Inflammatory macrophage treated with lipopolysaccharide for 1 hour (primary cell): ENCODE measurements around the gene DPH1.
"Not testable (repeated sequence)": the region's sequence is repeated elsewhere in the genome, so short reads cannot be mapped to it uniquely, and the experiment has no call there.

Source experiments
- DNase-seq, 2 donors: peaks; one replicate each; pipeline ENCODE4 v3.0.0-alpha.2; 2020 to 2022

The DPH1 gene

DNA sequence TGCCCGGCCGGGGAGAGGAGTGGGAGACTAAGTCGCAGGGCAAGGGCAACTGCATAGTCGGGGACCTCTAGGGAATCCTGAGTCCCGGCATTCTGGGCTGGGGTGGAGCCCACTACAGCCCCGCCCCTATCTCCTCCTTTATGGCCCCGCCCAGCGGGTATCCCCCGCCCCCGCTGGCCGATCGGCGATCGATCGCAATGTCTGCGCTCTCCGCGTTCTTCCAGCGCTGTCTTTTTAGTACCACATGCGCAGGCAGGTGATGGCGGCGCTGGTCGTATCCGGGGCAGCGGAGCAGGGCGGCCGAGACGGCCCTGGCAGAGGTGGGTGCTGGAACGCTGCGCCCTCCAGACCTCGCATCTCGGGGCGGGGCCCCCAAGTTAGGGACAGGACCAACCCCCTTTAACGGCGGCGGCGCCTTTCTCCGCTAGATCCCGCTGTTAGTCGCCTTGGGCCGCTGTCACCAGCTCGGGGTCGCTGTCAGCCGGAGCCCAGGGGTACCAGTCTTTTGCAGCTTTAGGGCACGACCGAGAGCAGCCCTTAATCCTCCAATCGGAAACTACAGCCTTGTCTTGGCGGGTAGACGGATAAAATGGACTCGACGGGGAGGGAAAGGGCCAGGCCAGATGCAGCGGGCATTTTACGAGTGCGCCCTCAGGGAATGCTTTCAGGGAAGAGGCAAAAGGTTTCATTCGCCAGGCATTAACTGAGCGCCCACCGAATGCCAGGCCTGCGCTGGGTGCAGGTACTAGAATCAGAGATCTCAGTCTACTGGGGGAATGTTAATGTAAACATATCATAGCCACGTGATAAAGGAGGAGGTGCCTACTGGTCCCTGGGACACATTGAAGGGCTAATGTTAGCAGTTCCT is at the start of gene DPH1:
Gene DPH1 (plus strand): TSS at position 243 of the 868 bp plus-strand sequence. CDS start 17 bp downstream, at position 260.
- DNase-seq: peak; percentile 84 to 94

DNA sequence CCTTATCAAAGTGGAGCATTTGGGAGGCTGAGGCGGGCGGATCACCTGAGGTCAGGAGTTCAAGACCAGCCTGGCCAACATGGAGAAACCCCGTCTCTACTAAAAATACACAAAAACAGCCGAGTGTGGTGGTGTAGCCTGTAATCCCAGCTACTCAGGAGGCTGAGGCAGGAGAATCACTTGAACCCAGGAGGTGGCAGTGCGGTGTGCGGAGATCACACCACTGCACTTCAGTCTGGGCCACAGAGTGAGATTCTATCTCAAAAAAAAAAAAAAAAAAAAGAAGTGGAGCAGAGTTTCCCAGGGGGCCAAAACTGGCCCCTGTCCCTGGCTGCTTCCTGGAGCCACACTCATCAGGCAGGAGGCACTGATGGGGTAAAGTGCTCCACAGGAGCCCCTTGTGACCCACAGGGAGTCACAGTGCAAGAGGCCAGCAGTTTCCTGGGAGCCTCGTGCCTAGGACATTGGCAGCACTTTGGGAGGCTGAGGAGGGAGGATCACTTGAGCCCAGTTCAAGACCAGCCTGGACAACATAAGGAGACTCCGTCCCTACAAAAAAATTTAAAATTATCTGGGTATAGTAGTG is 49.2 kb upstream of the DPH1 start:
- no peak for DNase-seq

DNA sequence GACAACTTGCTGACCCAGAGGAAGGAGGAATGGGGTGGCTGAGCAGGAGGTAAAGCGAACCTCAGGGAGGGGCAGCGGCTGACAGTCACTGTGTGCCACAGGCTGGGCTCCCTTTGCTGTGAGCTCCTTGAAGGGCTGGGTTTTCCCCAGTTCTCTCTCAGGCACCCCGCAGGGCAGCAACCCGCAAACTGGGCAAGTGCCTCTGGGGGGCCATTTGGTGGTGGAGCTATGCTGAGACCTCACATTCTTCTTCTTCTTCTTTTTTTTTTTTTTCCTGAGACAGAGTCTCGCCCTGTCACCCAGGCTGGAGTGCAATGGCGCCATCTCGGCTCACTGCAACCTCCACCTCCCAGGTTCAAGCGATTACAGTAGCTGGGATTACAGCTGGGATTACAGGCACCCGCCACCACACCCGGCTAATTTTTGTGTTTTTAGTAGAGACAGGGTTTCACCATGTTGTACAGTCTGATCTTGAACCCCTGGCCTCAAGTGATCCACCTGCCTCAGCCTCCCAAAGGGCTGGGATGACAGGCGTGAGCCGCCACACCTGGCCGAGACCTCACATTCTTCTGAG is 47.1 kb upstream of the DPH1 start:
- DNase-seq: not testable (repeated sequence)

GRCh38 chr17:1985093-1985492 is 44.9 kb upstream of the DPH1 start:
- DNase-seq: no peak

- DNase-seq: no peak
Measured at GRCh38 chr17:1985686-1986085, 44.3 kb upstream of the DPH1 start.

GRCh38 chr17:1986783-1987451 is 43.0 kb upstream of the DPH1 start:
- no peak for DNase-seq

GRCh38 chr17:1989135-1989534 is 40.8 kb upstream of the DPH1 start:
- DNase-seq: no peak

- no peak for DNase-seq
Measured at GRCh38 chr17:1992541-1992940, 37.4 kb upstream of the DPH1 start.

GRCh38 chr17:1994707-1995106 is 35.2 kb upstream of the DPH1 start:
- DNase-seq: no peak

DNA sequence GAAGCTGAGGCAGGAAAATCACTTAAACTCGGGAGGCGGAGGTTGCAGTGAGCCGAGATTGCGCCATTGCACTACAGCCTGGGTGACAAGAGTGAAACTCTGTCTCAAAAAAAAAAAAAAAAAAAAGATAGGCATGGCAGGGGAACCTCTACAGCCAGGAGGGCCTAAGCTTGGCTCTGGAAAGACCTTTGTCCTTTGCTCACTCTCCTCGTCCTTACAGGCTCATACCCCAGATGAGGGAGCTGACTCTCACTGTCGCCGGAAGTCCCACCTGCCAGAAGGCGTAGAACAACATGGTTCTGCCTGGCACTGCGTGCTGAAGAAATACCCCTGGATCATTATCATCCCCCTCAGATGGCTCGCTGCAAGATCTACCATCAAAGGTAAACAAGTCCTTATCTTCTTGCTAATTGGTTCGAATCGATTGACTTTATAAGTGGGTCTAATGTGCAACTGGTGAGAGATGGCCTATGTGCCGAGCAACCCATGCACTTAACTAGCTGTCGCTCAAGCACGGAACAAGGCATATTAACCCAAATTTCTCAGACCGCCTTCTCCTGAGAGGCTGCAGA is 34.5 kb upstream of the DPH1 start:
- no peak for DNase-seq

DNA sequence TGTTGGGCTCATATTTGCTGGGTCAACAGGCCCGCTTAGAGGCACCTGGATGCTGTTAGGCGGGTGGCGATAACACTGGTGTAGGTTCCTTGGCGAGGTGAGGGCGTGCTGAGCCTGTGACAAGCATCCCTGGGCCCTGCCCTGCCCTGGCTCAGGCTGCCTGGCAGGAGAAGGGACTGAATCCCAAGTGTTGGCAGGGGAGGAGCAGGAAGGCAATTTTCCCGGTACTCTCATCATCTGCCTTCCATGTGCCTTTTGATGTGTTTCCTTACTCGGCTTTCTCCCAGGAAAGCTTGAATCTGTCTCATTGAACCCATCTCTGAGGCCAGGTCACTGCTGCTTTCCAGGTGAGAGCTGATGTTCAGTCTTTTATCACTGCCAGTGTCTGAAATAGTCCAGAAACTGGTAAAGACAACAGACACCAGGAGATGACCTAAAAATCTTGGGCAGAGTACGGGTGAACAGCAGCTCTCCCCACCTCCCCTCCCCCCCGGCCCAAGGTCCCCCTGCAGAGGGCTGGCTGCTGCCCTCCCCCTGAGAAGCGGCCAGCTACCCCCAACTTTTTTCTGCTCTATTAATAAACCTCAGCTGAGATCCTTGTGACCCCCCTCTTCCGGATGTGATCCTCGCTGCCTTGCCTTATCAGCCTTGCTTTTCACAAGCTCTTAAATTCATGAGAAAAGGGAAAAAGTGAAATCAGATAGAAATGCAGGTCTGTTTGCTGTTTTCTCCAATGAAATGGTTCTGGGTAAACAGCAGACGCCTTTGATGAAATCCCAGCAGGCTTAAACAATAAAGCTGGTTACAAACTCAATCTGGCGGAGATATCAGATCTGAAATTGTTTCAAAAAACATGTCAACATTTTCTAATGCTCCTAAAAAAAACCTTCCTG is 33.8 kb upstream of the DPH1 start:
- DNase-seq: no peak

DNA sequence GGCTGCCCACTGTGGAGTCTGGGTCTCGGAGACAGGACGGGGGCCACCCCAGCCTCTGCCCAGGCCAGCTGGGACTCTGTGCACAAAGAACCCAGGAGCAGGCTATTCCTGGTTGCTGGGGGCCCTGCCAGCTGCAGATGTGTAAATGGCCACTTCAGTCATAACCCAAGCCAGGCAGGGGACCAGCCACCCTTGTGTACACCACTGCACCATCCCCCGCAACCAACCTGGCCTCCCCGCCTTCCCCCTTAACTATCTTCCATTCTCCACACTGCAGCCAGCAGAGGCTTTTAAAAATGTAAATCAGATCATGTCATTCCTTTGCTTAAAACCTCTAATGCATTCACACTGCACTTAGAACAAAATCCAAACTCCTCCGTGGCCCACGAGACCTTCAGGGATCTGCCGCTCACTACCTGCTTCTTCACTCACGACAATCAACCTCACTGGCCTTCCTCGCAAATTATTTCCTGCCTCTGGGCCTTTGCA is 33.1 kb upstream of the DPH1 start:
- DNase-seq: no peak

- DNase-seq: no peak
Measured at GRCh38 chr17:1997289-1997926, 32.5 kb upstream of the DPH1 start.

DNA sequence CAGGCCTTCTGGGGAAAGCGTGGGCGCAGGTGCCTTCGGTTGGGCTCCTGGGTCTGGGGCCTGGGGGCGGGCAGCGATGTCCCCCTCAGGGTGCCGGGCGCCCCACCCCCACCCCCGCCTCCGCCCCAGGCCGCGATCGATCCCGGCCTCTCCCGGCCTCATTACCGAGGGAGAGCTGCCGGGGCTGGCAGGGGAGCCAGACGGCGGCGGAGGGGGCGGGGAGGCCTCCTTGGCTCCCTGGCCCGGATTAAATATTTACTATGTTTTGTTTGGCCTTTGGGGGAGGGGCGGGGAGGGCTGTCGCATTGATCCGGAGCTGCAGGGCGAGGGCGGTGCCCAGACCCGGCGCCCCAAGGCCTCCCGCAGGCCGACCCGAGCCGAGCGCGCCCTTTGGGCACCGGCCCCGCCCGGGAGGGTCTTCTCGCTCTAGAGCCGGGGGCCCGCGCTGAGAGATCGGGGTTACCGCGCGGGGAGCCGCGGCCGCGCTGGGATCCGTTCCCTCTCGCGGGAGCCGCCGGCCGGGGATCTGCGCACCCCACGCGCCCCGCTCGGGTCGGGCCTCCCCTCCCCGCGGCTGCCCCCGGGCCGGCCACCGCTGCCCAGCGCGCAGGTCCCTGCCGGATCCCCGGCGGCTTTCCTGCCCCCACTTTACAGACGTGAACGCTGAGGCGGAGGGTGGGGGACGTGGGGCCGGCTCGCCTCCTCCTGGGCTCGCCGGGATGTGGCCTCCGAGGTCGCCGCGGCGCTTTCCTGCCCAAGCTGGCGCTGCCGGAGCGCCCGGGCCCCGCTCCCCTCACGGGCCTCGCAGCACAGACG is 31.8 kb upstream of the DPH1 start:
- no peak for DNase-seq

DNA sequence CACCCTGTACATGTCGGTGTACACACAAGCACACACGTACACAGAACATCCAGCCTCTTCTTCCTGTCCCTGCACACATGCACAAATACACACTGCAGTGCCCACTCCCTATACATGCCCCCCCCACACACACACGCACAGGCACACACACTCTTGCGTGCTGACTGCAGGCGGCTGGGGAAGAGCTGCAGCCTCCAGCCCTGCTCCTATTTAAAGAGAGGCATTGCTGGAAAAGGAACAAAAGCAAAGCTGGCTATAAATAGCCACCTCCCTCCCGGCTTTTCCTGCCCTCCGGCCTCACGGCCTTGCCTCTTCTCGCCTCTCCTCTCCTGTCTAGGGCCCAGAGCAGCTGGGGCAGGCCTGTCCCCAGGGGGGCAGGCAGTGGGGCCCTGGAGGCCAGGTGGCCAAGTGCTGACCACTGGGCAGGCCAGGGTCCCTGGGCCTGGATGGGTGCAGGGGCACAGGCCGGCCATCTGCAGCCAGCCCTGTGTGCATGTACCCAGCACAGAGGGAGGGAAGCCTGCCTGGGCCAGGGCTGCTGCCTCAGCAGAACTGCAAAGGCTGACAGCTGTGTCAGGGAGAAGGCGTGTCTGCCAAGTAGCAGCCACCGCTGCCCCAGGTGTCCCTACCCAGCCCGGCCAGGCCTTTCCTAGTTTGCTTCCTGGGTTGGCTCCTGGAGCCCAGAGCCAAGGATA is 30.2 kb upstream of the DPH1 start:
- no peak for DNase-seq

- DNase-seq: no peak
Measured at GRCh38 chr17:2002767-2003329, 27.1 kb upstream of the DPH1 start.

DNA sequence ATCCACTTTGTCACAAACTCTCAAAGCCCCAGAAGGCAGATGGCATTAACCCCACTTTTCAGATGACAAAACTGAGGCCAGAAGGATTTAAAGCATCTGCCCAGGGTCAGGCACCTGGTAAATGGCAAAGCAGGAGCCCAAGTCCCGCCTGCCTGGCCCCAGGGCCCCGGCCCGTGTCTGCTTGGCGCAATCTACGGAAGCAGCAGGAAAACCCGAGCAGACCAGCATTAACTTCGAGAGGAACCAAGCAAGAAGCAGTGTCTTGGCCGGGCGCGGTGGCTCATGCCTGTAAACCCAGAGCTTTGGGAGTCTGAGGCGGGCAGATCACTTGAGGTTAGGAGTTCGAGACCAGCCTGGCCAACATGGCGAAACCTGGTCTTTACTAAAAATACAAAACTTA is 26.4 kb upstream of the DPH1 start:
- DNase-seq: no peak

- DNase-seq: no peak
Measured at GRCh38 chr17:2004435-2004952, 25.5 kb upstream of the DPH1 start.
